ENCODE measurements around the gene AGER.
"Not testable (repeated sequence)": the region's sequence is repeated elsewhere in the genome, so short reads cannot be mapped to it uniquely, and the experiment has no call there.

DNA sequence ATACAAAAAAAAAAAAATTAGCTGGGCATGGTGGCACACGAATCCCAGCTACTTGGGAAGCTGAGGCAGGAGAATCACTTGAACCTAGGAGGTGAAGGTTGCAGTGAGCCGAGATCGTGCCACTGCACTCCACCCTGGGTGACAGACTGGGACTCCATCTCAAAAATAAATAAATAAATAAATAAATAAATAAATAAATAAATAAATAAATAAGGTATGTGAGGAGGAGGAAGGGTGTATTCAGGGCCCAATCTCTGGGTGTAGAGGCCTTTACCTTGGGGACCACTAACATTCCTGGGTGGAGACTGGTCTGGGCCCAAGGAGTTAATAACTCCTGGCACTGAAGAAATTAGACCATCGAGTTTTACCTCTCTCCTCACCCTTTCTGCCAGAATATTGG lies 27.4 kb upstream of the AGER start:
- TF ChIP-seq, protein P1, sequence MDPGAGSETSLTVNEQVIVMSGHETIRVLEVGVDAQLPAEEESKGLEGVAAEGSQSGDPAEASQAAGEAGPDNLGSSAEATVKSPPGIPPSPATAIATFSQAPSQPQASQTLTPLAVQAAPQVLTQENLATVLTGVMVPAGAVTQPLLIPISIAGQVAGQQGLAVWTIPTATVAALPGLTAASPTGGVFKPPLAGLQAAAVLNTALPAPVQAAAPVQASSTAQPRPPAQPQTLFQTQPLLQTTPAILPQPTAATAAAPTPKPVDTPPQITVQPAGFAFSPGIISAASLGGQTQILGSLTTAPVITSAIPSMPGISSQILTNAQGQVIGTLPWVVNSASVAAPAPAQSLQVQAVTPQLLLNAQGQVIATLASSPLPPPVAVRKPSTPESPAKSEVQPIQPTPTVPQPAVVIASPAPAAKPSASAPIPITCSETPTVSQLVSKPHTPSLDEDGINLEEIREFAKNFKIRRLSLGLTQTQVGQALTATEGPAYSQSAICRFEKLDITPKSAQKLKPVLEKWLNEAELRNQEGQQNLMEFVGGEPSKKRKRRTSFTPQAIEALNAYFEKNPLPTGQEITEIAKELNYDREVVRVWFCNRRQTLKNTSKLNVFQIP (CRISPR knock-in tag; IDR thresholded peaks at IDR 0.05; ENCODE audit: borderline replicate concordance, low read depth) = not testable (repeated sequence)
- not testable (repeated sequence) for TF ChIP-seq ESRRG (CRISPR knock-in tag; IDR thresholded peaks at IDR 0.05); ZNF70 (CRISPR knock-in tag; IDR thresholded peaks at IDR 0.05); TOX (CRISPR knock-in tag; IDR thresholded peaks at IDR 0.05; ENCODE audit: borderline replicate concordance); ZC3H10 (CRISPR knock-in tag; IDR thresholded peaks at IDR 0.05); PPARA (CRISPR knock-in tag; IDR thresholded peaks at IDR 0.05; ENCODE audit: borderline replicate concordance); ZNF8 (CRISPR knock-in tag; IDR thresholded peaks at IDR 0.05); GLIS3 (CRISPR knock-in tag; IDR thresholded peaks at IDR 0.05); ZFP30 (CRISPR knock-in tag; IDR thresholded peaks at IDR 0.05)
- TF ChIP-seq, protein P2, sequence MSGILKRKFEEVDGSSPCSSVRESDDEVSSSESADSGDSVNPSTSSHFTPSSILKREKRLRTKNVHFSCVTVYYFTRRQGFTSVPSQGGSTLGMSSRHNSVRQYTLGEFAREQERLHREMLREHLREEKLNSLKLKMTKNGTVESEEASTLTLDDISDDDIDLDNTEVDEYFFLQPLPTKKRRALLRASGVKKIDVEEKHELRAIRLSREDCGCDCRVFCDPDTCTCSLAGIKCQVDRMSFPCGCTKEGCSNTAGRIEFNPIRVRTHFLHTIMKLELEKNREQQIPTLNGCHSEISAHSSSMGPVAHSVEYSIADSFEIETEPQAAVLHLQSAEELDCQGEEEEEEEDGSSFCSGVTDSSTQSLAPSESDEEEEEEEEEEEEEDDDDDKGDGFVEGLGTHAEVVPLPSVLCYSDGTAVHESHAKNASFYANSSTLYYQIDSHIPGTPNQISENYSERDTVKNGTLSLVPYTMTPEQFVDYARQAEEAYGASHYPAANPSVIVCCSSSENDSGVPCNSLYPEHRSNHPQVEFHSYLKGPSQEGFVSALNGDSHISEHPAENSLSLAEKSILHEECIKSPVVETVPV (CRISPR knock-in tag; IDR thresholded peaks at IDR 0.05) = not testable (repeated sequence)
- TF ChIP-seq, protein P3, sequence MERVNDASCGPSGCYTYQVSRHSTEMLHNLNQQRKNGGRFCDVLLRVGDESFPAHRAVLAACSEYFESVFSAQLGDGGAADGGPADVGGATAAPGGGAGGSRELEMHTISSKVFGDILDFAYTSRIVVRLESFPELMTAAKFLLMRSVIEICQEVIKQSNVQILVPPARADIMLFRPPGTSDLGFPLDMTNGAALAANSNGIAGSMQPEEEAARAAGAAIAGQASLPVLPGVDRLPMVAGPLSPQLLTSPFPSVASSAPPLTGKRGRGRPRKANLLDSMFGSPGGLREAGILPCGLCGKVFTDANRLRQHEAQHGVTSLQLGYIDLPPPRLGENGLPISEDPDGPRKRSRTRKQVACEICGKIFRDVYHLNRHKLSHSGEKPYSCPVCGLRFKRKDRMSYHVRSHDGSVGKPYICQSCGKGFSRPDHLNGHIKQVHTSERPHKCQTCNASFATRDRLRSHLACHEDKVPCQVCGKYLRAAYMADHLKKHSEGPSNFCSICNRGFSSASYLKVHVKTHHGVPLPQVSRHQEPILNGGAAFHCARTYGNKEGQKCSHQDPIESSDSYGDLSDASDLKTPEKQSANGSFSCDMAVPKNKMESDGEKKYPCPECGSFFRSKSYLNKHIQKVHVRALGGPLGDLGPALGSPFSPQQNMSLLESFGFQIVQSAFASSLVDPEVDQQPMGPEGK (CRISPR knock-in tag; IDR thresholded peaks at IDR 0.05; ENCODE audit: borderline replicate concordance) = not testable (repeated sequence)
